HG03108 (cell line): ENCODE data around the gene QRSL1.
"Not testable (repeated sequence)": the region's sequence is repeated elsewhere in the genome, so short reads cannot be mapped to it uniquely, and the experiment has no call there.

ENCODE experiments used
- ATAC-seq: cut with Tn5 transposase; IDR thresholded peaks from one replicate; pipeline ENCODE4 v1.9.1; 2021; ENCODE audit warnings: moderate library complexity; ENCODE audit not compliant: unreplicated experiment

Gene QRSL1, protein sequence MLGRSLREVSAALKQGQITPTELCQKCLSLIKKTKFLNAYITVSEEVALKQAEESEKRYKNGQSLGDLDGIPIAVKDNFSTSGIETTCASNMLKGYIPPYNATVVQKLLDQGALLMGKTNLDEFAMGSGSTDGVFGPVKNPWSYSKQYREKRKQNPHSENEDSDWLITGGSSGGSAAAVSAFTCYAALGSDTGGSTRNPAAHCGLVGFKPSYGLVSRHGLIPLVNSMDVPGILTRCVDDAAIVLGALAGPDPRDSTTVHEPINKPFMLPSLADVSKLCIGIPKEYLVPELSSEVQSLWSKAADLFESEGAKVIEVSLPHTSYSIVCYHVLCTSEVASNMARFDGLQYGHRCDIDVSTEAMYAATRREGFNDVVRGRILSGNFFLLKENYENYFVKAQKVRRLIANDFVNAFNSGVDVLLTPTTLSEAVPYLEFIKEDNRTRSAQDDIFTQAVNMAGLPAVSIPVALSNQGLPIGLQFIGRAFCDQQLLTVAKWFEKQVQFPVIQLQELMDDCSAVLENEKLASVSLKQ

GRCh38 chr6:106629103-106629858, at the start of gene QRSL1, which contains the start of gene RTN4IP1:
Gene QRSL1, plus strand, starts transcription at chr6:106629578. Its CDS starts 104 bp downstream, at chr6:106629682.
Gene RTN4IP1, minus strand, starts transcription at chr6:106629498. Its CDS starts 477 bp downstream, at chr6:106629021.
- ATAC-seq, result peak; percentile 78

DNA sequence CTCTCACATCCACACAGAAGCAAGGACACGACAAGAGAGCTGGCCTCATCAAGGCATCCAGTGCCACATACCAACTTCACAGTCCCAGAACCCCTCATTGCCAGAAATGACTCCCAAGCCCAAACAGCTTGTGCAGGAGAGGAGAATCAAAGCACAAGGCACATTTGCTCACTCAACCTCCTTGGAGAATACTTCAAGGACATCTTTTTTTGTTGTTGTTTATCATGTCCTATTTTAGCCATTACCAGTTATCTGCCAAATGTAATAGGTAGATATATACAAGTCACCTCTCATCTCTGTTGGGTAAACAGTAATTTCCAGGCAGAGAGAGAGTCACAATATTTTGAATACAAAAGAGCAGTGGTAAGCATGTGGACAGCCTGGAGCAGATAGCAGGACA, 47.9 kb upstream of the QRSL1 start:
- ATAC-seq, result no peak

DNA sequence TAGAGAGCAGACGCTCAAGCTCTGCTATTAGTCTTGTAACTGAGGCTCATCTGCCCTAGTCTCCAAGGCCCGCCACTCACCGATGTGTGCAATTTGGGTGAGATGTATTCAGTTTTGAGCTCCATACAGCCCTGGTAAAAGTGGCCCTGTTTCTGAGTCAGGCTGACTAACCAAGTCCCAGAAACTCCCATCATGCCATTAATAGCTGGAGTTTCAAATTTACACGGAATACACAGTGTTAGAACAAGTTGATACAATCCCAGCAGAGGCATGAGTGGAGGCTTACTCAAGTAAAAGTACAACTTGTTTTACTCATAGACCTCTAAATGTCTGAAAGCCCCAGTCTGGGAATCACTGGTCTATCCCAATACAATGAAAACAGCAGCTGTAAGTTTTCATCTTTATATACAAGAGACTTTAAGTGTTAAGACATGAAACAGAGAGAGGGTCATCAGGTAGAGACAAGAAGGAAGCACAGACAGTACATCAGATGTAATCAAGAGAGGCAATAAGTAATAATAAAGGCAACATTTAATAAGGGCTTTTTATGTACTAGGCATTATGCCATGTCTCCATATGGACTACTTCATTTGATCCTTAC, 42.5 kb upstream of the QRSL1 start:
- ATAC-seq, result no peak

DNA sequence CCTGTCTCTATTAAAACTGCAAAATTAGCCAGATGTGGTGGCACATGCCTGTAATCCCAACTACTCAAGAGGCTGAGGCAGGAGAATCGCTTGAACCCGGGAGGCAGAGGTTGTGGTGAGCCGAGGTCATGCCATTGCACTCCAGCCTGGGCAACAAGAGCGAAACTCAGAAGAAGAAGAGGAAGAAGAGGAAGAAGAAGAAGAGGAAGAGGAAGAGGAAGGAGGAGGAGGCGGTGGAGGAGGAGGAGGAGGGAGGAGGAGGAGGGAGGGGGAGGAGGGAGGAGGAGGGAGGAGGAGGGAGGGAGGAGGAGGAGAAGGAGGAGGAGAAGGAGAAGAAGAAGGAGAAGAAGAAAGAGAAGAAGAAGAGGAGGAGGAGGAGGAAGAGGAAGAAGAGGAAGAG, 40.4 kb upstream of the QRSL1 start:
- not testable (repeated sequence) for ATAC-seq

GRCh38 chr6:106591111-106591825, 38.1 kb upstream of the QRSL1 start:
- no peak for ATAC-seq

DNA sequence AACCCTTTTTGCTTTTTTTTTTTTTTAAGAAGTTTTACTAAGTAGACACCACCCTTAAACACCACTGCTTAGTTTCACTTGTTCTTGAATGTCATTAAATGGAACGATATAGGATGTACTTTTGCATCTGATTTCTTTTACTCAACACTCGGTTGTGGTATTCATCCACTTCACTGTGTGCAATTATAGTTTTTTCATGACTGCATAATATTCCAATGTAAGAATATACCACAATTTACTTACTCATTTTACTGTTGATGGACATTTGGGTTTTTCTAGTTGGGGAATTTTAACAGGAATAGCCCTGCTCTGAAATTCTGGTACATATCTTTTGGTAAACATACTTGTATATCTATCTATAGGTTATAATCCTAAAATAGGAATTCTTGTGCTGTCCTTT, 29.9 kb upstream of the QRSL1 start:
- no peak for ATAC-seq

- ATAC-seq, result no peak
Measured at GRCh38 chr6:106600329-106600728, 29.0 kb upstream of the QRSL1 start.

DNA sequence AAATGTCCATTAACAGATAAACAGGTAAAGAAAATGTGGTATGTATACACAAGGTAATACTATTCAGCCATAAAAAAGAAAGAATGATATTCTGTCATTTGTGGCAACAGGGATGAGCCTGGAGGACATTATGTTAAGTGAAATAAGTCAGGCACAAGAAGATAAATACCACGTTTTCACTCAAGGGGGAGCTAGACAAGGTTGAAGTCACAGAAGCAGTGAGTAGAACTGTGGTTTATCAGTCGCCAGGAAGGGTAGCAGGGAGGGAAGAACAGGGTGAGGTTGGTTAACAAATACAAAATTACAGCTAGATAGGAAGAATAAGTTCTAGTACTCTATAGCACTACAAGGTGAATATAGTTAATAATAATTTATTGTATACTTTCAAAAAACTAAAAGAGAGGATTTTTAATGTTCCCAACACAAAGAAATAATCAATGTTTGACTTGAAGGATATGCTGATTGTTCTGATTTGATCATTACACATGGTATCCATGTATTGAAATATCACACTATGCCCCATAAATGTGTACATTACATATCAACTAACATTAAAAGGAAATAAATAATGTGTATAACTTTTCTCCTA, 21.2 kb upstream of the QRSL1 start:
- ATAC-seq, result peak; percentile 71

DNA sequence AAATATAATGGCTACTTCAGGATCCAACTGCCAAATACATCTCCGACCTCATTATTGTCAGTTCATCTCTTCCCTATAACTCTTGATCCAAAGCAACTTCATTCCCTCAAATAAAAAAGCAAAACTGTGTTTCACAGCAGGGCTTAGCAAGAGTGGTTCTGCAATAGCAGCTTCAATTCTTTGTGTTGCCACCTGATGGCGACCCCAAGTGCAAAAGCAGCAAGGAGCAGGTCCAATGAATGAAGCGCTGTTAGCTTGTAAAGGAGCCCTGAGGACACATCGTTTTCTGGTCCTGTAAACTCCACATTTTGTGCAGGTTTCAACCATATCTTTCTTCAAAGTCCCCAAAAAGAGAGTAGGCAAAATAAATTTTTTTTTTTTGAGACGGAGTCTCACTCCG, 19.7 kb upstream of the QRSL1 start:
- ATAC-seq, result no peak

DNA sequence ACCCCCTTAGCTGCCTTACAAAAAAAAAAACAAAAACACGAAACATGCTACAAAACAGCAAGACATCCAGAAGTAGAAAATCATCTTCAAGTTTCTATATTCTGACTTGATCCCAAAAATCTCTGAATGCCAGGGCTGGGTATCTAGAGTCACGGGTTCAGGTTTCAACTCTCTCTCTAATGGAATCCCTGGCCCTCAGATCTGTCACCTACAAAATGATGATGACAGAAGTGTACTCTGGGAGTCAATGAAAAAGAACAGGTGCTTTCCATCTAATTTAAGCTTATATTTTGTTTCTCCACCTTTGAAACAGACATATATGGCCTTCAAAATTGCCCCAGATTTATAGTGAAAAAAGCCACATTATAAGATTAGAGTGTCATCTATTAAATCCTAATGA, 18.3 kb upstream of the QRSL1 start:
- ATAC-seq, result no peak

- no peak for ATAC-seq
Measured at GRCh38 chr6:106612671-106613416, 16.5 kb upstream of the QRSL1 start.

- ATAC-seq, result no peak
Measured at GRCh38 chr6:106613590-106613989, 15.8 kb upstream of the QRSL1 start.

DNA sequence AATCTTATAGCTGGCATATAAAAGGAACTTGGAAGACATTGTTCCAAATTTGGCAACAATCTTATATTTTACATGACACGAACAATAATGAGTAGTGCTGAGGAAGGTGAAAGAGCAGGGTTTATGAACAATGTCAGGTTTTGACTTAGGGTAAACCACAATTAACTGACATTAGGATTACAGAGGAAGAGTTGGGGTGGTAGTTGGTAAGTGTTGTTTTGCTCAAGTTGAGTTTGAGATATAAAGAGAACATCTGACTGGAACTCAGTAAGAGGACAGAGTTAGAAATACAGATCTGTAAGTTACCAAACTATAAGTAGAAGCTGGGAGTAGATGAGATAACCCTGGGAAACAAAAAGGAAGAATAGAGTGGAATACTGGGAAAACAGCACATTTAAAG, 15.2 kb upstream of the QRSL1 start:
- ATAC-seq, result no peak

- ATAC-seq, result no peak
Measured at GRCh38 chr6:106614592-106615257, 14.7 kb upstream of the QRSL1 start.

GRCh38 chr6:106617302-106617701, 12.1 kb upstream of the QRSL1 start:
- ATAC-seq, result peak; percentile 83

- ATAC-seq, result no peak
Measured at GRCh38 chr6:106617857-106618256, 11.5 kb upstream of the QRSL1 start.

- ATAC-seq, result no peak
Measured at GRCh38 chr6:106618324-106618723, 11.1 kb upstream of the QRSL1 start.

GRCh38 chr6:106619223-106619622, 10.2 kb upstream of the QRSL1 start:
- ATAC-seq, result no peak
